Measurements from ENCODE around the gene ADAMTS16. TPM values are rescaled to one million over a fixed set of nuclear protein-coding genes. Genes with fewer than 3 reads are reported as not detected.

The ADAMTS16 gene
- polyA plus RNA-seq, 3 donors = not detected

DNA sequence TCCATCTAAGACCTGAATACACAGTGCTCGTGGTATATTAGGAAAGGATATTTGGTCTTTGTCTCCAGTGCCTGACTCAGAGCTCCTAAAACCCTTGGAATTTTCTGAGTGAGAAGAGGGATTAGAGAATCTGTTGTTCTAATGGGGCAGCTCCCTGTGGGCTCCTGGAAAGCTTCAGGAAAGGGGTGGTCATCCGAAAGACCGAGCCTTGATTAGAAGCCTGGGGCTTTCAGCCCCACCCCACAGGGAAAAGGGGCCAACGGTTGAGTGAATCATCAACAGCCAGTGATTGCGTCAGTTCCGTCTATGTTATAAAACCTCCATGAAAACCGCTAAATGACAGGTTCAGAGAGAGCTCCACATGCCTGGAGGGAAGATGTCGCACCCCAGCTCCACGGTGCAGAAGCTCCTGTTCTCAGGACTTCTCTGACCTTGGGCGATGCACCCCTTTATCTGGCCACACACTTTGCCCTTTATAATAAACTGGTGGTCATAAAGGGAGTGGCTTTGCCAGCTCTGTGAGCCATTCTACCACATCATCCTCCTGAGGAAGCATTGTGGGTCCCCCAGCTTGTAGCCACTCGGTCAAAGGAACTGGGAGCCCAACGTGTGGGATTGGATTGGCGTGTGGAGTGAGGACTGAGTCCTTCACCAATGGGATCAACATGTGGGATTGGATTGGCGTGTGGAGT is 211.3 kb downstream of the ADAMTS16 start:
- Histone ChIP-seq H3K4me3 (replicated peaks in 1 of 3; ENCODE audit: low read depth in 2 of 3, low read length in 3 of 3) (no peak overlapping the region), H3K27ac (ENCODE audit: low read depth in 1 of 2, low read length in 2 of 2) (no peak overlapping the region), H3K9me3 (replicated peaks in 1 of 2; ENCODE audit: control insufficient read depth in 1 of 2, insufficient read depth in 1 of 2, low read length in 2 of 2) (peaks cover 17 to 18% of the 10 kb centered on the region in 2 donors), H3K79me2 (ENCODE audit: insufficient read depth, low read length) (no peaks in the 10 kb centered on the region), H3K4me1 (ENCODE audit: control insufficient read depth in 1 of 2, insufficient read depth in 2 of 2, low read length in 2 of 2) (no peaks in the 10 kb centered on the region), H3K36me3 (replicated peaks in 1 of 2; ENCODE audit: control insufficient read depth in 1 of 2, insufficient read depth in 2 of 2, low read length in 2 of 2) (no peaks in the 10 kb centered on the region), H3K9ac (ENCODE audit: insufficient read depth, low read length, poor library complexity, severe bottlenecking) (no peak overlapping the region), H4K20me1 (ENCODE audit: insufficient read depth, low read length) (no peaks in the 10 kb centered on the region), H2AFZ (ENCODE audit: insufficient read depth, low read depth, low read length, poor library complexity, severe bottlenecking) (no peak overlapping the region), H3K4me2 (replicated peaks; ENCODE audit: extremely low read depth, low read length, poor library complexity, severe bottlenecking) (no peak overlapping the region), H3K27me3 (ENCODE audit: control insufficient read depth in 2 of 2, insufficient read depth in 2 of 2, low read length in 2 of 2) (no peaks in the 10 kb centered on the region)
- Mint-ChIP-seq H3K4me3 (no peak overlapping the region), H3K4me1 (no peaks in the 10 kb centered on the region), H3K27me3 (ENCODE audit: low read depth in 3 of 3) (peaks cover 0 to 1% (median 0%) of the 10 kb centered on the region in 3 donors), H3K9me3 (peaks cover 15 to 42% (median 19%) of the 10 kb centered on the region in 7 donors), H3K36me3 (no peaks in the 10 kb centered on the region), H3K27ac (no peak overlapping the region)
- 86% methylated on average over 7 of the region's 14 CpGs for WGBS (ENCODE audit: insufficient coverage)
- TF ChIP-seq, protein P1, sequence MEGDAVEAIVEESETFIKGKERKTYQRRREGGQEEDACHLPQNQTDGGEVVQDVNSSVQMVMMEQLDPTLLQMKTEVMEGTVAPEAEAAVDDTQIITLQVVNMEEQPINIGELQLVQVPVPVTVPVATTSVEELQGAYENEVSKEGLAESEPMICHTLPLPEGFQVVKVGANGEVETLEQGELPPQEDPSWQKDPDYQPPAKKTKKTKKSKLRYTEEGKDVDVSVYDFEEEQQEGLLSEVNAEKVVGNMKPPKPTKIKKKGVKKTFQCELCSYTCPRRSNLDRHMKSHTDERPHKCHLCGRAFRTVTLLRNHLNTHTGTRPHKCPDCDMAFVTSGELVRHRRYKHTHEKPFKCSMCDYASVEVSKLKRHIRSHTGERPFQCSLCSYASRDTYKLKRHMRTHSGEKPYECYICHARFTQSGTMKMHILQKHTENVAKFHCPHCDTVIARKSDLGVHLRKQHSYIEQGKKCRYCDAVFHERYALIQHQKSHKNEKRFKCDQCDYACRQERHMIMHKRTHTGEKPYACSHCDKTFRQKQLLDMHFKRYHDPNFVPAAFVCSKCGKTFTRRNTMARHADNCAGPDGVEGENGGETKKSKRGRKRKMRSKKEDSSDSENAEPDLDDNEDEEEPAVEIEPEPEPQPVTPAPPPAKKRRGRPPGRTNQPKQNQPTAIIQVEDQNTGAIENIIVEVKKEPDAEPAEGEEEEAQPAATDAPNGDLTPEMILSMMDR (IDR thresholded peaks at IDR 0.05) = no peak
- DNase-seq = no peak
- intact Hi-C loops (cut with micrococcal nuclease) = no loop called here

DNA sequence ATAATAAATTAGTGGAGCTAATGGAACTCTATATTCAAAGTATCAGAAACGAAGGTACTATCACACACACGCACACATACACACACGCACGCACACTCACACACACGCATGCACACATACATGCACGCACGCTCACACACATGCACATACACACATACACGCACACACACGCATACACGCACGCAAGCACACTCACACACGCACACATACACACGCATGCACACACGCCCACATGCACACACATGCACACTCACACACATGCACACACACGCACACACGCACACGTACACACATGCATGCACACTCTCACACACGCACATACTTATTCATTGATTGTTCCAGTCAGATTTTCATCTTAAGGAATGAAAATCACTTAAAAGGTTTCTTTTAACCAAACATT is 212.5 kb downstream of the ADAMTS16 start:
- H3K36me3 Mint-ChIP-seq = no peaks in the 10 kb centered on the region
- Histone ChIP-seq H3K79me2 (ENCODE audit: insufficient read depth, low read length) (no peaks in the 10 kb centered on the region), H2AFZ (ENCODE audit: insufficient read depth, low read depth, low read length, poor library complexity, severe bottlenecking) (no peak overlapping the region), H3K4me3 (replicated peaks in 1 of 3; ENCODE audit: low read depth in 2 of 3, low read length in 3 of 3) (no peak overlapping the region), H3K27me3 (ENCODE audit: control insufficient read depth in 2 of 2, insufficient read depth in 2 of 2, low read length in 2 of 2) (no peaks in the 10 kb centered on the region), H3K4me2 (replicated peaks; ENCODE audit: extremely low read depth, low read length, poor library complexity, severe bottlenecking) (no peak overlapping the region), H3K9ac (ENCODE audit: insufficient read depth, low read length, poor library complexity, severe bottlenecking) (no peak overlapping the region), H3K36me3 (replicated peaks in 1 of 2; ENCODE audit: control insufficient read depth in 1 of 2, insufficient read depth in 2 of 2, low read length in 2 of 2) (no peaks in the 10 kb centered on the region), H3K27ac (ENCODE audit: low read depth in 1 of 2, low read length in 2 of 2) (no peak overlapping the region), H3K9me3 (replicated peaks in 1 of 2; ENCODE audit: control insufficient read depth in 1 of 2, insufficient read depth in 1 of 2, low read length in 2 of 2) (peaks cover 17 to 18% of the 10 kb centered on the region in 2 donors), H4K20me1 (ENCODE audit: insufficient read depth, low read length) (no peaks in the 10 kb centered on the region), H3K4me1 (ENCODE audit: control insufficient read depth in 1 of 2, insufficient read depth in 2 of 2, low read length in 2 of 2) (no peaks in the 10 kb centered on the region)
- peaks cover 0 to 1% (median 0%) of the 10 kb centered on the region in 3 donors for H3K27me3 Mint-ChIP-seq (ENCODE audit: low read depth in 3 of 3)
- no peaks in the 10 kb centered on the region for H3K4me1 Mint-ChIP-seq
- no peak for DNase-seq
- peaks cover 15 to 37% (median 18%) of the 10 kb centered on the region in 7 donors for H3K9me3 Mint-ChIP-seq
- intact Hi-C loops (cut with micrococcal nuclease) = no loop called here
- H3K27ac Mint-ChIP-seq = no peak overlapping the region
- no peak overlapping the region for H3K4me3 Mint-ChIP-seq
- 95% methylated on average over 9 of the region's 18 CpGs for WGBS (ENCODE audit: insufficient coverage)
- TF ChIP-seq, protein P1 (IDR thresholded peaks at IDR 0.05) = no peak
